NCI-H446 treated with DMSO at 0.1 percent for 48 hours (cell line): ENCODE data around the gene NES.

Experiments used
- DNase-seq: peaks from one replicate; lab custom pipeline; 2025; lab: John Stamatoyannopoulos, UW

The NES gene

GRCh38 chr1:156676820-156677615 lies at the start of gene NES:
TSS of gene NES (minus strand) at chr1:156677407. CDS start at chr1:156677264, 143 bp downstream.
- no peak for DNase-seq

- peak; percentile 47 for DNase-seq
Observed at GRCh38 chr1:156726549-156727226, 49.5 kb upstream of the NES start.

GRCh38 chr1:156725683-156726280 lies 48.6 kb upstream of the NES start:
- DNase-seq, result peak; percentile 72

- DNase-seq, result no peak
Observed at GRCh38 chr1:156721535-156721934, 44.3 kb upstream of the NES start.

- DNase-seq, result no peak
Observed at GRCh38 chr1:156721131-156721530, 43.9 kb upstream of the NES start.

GRCh38 chr1:156717351-156717750 lies 40.1 kb upstream of the NES start:
- DNase-seq, result no peak

GRCh38 chr1:156714830-156715229 lies 37.6 kb upstream of the NES start:
- DNase-seq, result no peak

GRCh38 chr1:156712626-156713025 lies 35.4 kb upstream of the NES start:
- no peak for DNase-seq

- DNase-seq, result no peak
Observed at GRCh38 chr1:156711011-156711817, 34.0 kb upstream of the NES start.

- DNase-seq, result peak; percentile 65
Observed at GRCh38 chr1:156709757-156710489, 32.7 kb upstream of the NES start.

GRCh38 chr1:156709031-156709430 lies 31.8 kb upstream of the NES start:
- no peak for DNase-seq

- DNase-seq, result no peak
Observed at GRCh38 chr1:156708218-156708661, 31.0 kb upstream of the NES start.

- no peak for DNase-seq
Observed at GRCh38 chr1:156707417-156708217, 30.4 kb upstream of the NES start.

GRCh38 chr1:156706657-156707416 lies 29.6 kb upstream of the NES start:
- no peak for DNase-seq

GRCh38 chr1:156705918-156706656 lies 28.9 kb upstream of the NES start:
- DNase-seq, result no peak

GRCh38 chr1:156705321-156705917 lies 28.2 kb upstream of the NES start, which contains the start of gene CRABP2:
TSS of gene CRABP2 (minus strand) at chr1:156705583. CDS start at chr1:156705446, 137 bp downstream.
- DNase-seq, result no peak

- no peak for DNase-seq
Observed at GRCh38 chr1:156704930-156705320, 27.7 kb upstream of the NES start.

GRCh38 chr1:156704166-156704711 lies 27.0 kb upstream of the NES start:
- DNase-seq, result no peak
